ENCODE measurements around the gene ALPL.

DNA sequence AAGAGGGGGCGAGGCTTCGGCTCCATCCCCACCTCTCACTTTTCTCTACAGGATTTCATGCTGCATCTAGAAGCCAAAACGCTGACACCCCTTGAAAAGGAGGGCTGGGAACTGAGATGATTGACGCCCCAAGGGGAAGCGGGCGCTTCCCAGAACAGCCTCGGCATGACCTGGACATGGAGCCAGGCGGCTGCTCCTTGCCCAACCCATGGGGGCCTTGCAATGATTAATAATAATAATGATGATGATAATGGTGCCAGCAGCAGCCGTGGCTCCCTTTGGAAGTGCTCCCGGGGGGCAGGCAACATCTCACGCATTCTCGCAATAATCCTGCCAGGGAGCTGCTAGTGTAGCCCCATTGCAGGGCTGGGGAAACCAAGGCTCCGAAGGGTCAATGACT, 81.7 kb downstream of the ALPL start:
- TF ChIP-seq, protein P1, sequence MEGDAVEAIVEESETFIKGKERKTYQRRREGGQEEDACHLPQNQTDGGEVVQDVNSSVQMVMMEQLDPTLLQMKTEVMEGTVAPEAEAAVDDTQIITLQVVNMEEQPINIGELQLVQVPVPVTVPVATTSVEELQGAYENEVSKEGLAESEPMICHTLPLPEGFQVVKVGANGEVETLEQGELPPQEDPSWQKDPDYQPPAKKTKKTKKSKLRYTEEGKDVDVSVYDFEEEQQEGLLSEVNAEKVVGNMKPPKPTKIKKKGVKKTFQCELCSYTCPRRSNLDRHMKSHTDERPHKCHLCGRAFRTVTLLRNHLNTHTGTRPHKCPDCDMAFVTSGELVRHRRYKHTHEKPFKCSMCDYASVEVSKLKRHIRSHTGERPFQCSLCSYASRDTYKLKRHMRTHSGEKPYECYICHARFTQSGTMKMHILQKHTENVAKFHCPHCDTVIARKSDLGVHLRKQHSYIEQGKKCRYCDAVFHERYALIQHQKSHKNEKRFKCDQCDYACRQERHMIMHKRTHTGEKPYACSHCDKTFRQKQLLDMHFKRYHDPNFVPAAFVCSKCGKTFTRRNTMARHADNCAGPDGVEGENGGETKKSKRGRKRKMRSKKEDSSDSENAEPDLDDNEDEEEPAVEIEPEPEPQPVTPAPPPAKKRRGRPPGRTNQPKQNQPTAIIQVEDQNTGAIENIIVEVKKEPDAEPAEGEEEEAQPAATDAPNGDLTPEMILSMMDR (IDR thresholded peaks at IDR 0.05): no peak
- no peak for TF ChIP-seq POLR2A (IDR thresholded peaks at IDR 0.05)

Measured in uterus (tissue), 2 donors.